GM12873 (cell line): ENCODE results near the gene BIN1.

ENCODE experiments used
- CTCF ChIP-seq: IDR thresholded peaks from 2 replicates; pipeline ENCODE4 v1.5.1; 2012; ENCODE audit warnings: low read depth, mild to moderate bottlenecking, moderate library complexity, low read length, control low read depth; ENCODE audit not compliant: insufficient read depth; ENCODE audit errors: missing control alignments

BIN1 gene

GRCh38 chr2:127130421-127130820, 23.5 kb upstream of the BIN1 start:
- TF ChIP-seq CTCF = no peak

GRCh38 chr2:127129937-127130336, 23.0 kb upstream of the BIN1 start:
- TF ChIP-seq CTCF = no peak

DNA sequence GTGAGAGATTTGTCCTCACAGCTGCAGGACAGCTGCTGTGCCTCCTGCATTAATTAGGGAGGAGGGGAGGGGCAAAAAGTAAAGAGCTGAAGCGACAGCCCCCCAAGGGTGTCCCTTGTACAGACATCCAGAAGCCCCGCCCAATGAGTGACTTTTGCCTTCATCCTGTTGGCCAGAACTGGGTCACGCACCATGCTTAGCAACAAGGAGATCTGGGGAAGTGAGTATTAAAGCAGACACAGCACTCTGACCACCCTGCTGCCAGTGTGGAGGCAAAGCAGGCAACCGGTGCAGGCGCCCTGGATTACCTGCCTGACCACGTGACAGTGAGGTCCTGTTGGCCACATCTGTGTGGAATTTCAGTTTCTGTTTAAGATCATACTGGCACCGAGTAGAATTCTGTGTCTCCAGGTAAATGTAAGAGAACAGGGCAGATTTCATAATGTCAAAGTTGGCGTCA, 21.5 kb upstream of the BIN1 start:
- no peak for TF ChIP-seq CTCF

- no peak for TF ChIP-seq CTCF
These were observed 18.9 kb upstream of the BIN1 start for GRCh38 chr2:127125821-127126220.

GRCh38 chr2:127124426-127124825, 17.5 kb upstream of the BIN1 start:
- TF ChIP-seq CTCF = no peak

DNA sequence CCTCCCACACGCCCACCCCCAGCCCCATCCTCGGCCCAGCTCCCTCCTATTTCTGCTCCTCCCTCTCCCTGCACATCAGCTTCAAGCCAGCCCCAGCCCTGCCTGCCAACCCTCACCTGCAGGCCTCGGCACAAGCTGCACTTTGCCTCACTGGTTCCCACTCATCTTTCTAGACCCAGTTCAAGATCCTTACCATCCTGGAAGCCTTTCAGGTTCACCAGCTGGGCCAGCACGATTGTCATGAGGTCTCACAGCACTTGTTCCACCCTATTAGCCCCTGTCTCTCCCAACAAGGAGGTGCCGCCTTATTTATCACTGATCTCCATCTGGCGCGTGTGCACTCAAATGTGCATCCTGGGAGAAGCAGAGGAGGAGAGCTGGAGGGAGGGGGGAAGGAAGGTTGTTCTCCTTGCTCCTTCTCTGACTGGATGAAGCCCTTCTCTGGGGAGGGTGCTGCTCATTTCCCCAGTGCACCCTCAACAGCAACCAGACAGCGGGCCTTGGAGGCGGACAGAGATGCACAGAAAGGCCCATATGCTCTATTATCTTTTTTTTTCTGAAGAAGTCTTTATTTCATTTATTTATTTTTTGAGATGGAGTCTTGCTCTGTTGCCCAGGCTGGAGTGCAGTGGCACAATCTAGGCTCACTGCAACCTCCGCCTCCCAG, 15.5 kb upstream of the BIN1 start:
- TF ChIP-seq CTCF = no peak

- TF ChIP-seq CTCF = no peak
These were observed 14.8 kb upstream of the BIN1 start for GRCh38 chr2:127121776-127122176.
